Pulmonary artery endothelial cell (primary cell): ENCODE data around the gene RABEP1. TPM values are rescaled to one million over a fixed set of nuclear protein-coding genes. Genes with fewer than 3 reads are reported as not detected.
A peak's percentile ranks its signal among the peaks of the same experiment; 100 is the strongest.
"Not testable (repeated sequence)": the region's sequence is repeated elsewhere in the genome, so short reads cannot be mapped to it uniquely, and the experiment has no call there.

Experiments
- DNase-seq: peaks from one replicate; pipeline ENCODE4 v3.0.0-alpha.2; 2011; ENCODE audit warnings: low read depth, low spot score
- total RNA-seq: library from RNA; depleted of rRNA; stranded (reverse); fragments of >200 nt; gene quantifications from 2 replicates; pipeline ENCODE4 v1.2.3, GENCODE V29; 2014

Gene RABEP1
- total RNA-seq, 1 donor from 2014 or later = 48.4 TPM

DNA sequence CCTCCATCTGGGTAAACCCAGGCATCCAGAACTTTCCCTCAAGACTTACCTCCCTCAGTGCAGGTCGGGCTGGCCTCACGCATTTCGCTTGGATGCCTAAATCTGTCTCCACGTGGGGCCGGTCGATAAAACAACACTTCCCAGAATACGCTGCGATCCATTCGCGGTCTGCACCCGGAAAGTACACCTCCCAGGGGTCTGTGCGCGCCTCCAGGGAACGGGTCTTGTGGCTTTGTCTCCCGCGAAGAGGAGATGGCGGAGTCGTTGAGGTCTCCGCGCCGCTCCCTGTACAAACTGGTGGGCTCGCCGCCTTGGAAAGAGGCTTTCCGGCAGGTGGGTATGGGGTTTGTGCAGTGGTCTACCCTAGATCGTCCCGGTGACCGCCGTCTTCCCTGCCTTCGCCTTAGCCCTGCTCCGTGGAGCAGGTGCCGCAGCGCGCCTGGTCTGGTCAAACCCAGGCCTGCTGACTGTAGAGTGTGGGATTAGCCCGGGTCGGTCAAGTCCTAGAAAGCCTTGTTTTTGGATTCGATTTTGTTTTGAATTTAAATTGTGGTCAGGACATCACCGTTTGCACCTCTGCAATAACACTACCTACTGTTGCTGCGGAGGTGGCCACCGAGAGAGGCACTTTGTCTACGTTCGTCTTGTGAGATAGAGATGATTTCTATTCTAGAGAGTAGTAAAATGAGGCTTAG is 138.0 kb downstream of the RABEP1 start, which contains the start of gene RPAIN:
Gene RPAIN (plus strand): TSS at position 224 of the 695 bp plus-strand sequence. CDS start 29 bp downstream, at position 253.
- DNase-seq = peak; percentile 56

DNA sequence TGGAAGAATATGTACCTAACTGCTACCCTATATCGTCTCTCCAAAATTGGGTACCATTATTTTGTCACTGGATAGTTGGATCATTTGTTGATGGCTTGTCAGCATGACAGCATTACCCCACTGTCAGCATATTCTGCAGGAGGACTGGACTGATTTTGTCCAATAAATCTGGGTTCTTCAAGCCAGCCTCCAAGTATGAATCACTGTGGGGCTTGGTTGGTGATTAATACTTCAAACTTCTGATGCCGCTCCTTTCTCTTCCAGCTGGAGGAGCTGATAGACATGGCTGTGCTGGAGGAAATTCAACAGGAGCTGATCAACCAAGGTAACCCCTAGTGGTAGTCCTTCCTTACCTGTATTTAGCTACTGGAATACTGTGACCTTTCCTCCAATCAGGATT is 140.4 kb downstream of the RABEP1 start:
- DNase-seq = no peak

DNA sequence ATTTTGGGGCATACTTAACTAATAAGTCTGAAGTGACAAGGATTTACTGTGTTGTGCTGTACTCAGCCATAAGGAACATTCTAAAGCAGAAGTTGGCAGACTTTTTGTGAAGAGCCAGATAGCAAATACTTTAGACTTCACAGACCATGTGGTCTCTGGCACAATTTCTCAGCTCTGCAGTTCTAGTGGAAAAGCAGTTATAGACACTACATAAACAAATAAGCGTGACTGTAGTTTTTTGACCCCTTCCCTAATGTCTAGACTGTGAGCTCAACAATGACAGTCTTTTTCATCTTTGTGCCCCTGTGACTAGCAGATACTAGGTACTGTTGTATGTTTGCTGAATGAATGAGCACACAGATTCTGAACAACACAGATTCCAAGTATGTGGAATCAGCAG is 142.8 kb downstream of the RABEP1 start:
- DNase-seq = no peak

DNA sequence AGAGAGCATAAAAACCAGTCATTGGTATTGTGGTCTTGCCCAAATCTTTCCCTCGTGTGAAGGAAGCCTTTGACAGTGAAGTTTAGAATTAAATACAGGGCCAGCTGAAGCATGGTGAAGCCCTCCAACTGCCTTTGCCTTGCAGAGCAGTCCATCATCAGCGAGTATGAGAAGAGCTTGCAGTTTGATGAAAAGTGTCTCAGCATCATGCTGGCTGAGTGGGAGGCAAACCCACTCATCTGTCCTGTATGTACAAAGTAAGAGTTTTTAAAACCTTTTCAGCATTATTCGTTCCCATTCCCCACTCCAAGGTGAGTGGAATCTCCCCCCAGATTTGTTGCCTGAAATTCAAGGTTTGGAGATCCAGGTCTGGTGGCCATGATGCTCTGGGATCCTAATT is 143.7 kb downstream of the RABEP1 start:
- DNase-seq = no peak

DNA sequence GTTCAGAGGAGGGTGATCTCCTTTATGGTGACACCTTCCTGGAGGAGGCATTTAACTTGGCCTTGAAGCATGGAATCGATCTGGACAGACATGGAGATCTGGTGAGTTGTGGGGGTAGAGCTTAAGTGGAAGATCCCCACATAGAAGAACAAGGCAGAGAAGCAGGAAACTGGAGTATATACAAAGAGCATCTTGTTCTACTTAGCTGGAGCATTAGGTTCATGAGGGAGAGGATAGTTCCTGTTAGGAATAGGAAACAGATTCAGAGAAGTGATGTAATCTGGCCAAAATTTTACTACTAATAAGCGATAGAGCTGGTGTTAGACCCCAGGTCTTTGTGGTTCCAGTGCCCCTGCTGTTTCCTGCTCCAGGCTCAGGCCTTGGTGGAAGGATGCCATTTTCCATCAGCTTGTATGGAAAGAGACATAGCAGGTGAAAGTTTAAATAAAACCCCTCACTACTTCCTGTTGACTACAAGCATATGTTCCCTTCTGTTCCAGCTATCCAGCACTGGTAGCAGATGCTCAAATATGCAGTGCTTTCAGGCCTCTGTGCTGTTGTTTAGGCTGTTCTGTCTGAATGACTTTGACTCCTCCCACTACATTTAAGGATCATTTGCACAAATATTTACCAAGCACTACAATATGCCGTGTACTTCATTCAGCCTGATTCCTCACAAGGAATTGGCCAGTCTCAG is 147.3 kb downstream of the RABEP1 start:
- no peak for DNase-seq

DNA sequence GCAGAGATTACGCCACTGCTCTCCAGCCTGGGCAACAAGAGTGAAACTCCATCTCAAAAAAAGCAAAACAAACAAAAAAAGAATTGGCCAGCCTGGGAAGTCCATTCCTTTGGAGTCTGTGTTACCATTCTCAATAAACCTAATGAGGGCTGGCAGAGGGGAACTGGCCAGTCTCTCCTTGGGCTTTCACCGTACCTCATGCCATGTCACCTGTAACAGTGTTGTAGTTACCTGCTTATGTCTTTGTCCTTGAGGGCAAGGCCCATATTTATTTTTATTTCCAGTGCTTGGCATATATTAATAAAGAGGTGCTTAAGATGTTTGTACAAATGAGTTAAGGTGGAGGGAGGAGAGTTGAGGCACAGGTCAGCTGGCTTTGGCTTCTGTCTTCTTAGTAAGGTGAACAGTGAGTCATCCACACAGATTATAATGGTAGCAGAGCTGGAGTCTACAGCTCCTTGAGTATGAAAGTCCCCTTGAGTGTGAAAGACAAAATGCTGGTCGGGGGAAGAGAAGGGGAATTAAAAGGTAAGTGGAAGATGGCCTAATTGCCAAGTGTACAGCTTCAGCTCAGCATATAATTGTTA is 148.4 kb downstream of the RABEP1 start:
- DNase-seq = no peak

DNA sequence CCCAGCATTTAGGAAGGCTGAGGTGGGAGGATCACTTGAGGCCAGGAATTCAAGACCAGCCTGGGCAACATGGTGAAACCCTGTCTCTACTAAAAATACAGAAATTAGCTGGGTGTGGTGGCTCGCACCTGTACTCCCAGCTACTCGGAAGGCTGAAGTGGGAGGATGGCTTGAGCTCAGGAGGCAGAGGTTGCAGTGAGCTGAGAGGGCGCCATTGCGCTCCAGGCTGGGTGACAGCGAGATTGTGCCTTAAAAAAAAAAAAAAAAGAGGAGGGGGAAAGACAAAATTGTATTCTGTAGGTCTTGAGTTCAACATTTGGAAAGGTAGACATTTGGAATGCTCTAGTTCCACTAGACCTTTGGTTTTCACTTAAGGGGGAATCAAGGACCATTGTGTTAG is 149.2 kb downstream of the RABEP1 start:
- DNase-seq = not testable (repeated sequence)

DNA sequence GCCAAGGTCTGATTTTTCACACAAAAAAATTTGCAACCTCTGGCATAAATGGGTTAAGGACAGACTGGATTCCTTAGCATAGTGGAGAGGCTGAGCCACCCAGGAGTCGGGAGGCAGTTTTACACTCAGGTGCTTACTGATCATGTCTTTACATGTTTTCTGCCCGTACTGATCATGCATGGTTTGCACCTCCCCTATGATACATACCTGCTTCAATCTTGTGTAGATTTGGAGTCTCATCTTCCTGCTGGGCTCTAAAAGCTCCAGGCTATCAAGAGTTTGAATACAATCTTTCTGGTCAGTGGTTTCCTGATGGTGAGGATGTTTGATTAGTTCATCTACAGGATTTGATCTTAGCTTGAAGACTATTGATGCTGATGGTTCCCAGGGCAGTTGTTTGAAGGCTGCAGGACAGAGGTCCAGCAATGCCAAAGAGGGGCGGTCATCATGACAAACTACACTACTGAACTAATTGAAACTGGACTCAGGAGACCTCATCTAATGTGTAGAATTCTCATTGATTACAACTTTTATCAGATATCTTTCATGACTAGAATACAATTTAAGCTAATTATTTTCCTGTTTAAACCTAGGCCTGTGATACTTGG is 150.0 kb downstream of the RABEP1 start:
- DNase-seq = no peak

DNA sequence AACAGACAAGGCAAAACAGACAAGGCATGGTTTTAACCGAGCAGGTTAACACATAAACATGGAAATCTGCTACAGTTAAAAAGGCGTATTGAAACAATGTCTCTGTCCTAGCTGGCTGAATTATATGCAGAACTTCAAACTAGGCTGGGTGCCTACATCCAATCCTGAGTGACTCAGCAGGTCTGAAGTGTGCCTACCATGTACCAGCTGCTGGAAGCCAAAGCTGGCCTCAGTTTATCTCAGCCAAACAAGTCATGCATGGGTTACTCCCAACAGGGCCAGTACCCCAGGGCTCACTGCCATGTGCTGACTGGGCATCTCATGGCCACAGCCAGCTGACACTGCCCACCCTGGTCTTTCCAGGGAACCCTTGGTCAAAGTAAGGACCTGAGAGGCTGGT is 152.9 kb downstream of the RABEP1 start:
- DNase-seq = no peak

Other genes with a start within 250 kb of the RABEP1 start
- gene SLC52A1, start 246.9 kb upstream of the RABEP1 start, total RNA-seq = 0.07 TPM in 2 replicates
- 1.1 and 1.9 TPM in 2 replicates for gene ZFP3, start 203.8 kb upstream of the RABEP1 start, total RNA-seq
- gene ZNF232, start 170.4 kb upstream of the RABEP1 start, total RNA-seq = 6.3 and 7.6 TPM in 2 replicates
- not detected in 2 replicates for gene USP6, start 166.3 kb upstream of the RABEP1 start, total RNA-seq
- gene ZNF594, start 90.4 kb upstream of the RABEP1 start, total RNA-seq = 2.0 and 4.9 TPM in 2 replicates
- gene SCIMP, start 47.4 kb upstream of the RABEP1 start, total RNA-seq = not detected in 2 replicates
- 124 and 174 TPM in 2 replicates for gene NUP88, start 137.4 kb downstream of the RABEP1 start, total RNA-seq
- gene RPAIN, start 137.9 kb downstream of the RABEP1 start, total RNA-seq = 38.2 and 48.4 TPM in 2 replicates
- 349 and 353 TPM in 2 replicates for gene C1QBP, start 156.9 kb downstream of the RABEP1 start, total RNA-seq
- gene DHX33, start 186.7 kb downstream of the RABEP1 start, total RNA-seq = 15.8 and 18.5 TPM in 2 replicates
- gene DERL2, start 203.9 kb downstream of the RABEP1 start, total RNA-seq = 25.7 and 41.2 TPM in 2 replicates
- gene MIS12, start 204.3 kb downstream of the RABEP1 start, total RNA-seq = 17.6 and 30.4 TPM in 2 replicates